Cortex of kidney (tissue), 1 donor: Measurements from ENCODE around the gene B4GAT1.
"Not testable (repeated sequence)": the region's sequence is repeated elsewhere in the genome, so short reads cannot be mapped to it uniquely, and the experiment has no call there.

ENCODE experiments used
- DNase-seq: peaks from one replicate; lab custom pipeline; 2025; lab: John Stamatoyannopoulos, UW

The B4GAT1 gene

GRCh38 chr11:66347425-66348276 is at the start of gene B4GAT1:
B4GAT1 (minus strand) TSS chr11:66347629; CDS start chr11:66347545, 84 bp downstream.
- DNase-seq = no peak

GRCh38 chr11:66393954-66394353 is 46.5 kb upstream of the B4GAT1 start:
- DNase-seq = no peak

DNA sequence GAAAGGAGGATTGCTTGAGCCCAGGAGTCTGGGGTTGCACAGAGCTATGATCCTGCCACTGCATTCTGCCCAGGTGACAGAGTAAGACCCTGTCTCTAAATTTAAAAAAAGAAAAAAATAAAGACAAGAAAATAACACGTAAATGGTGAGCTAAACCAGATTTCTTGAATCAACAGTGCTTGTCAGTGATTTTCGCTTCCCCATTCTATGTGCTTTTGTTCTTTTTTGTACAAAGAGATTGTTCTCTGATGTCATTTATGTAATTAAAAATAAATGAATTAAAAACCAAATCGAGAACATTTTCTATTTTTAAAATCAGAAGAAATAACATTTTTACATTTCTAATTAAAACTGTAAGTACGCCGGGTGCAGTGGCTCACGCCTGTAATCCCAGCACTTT is 43.9 kb upstream of the B4GAT1 start:
- DNase-seq = no peak

DNA sequence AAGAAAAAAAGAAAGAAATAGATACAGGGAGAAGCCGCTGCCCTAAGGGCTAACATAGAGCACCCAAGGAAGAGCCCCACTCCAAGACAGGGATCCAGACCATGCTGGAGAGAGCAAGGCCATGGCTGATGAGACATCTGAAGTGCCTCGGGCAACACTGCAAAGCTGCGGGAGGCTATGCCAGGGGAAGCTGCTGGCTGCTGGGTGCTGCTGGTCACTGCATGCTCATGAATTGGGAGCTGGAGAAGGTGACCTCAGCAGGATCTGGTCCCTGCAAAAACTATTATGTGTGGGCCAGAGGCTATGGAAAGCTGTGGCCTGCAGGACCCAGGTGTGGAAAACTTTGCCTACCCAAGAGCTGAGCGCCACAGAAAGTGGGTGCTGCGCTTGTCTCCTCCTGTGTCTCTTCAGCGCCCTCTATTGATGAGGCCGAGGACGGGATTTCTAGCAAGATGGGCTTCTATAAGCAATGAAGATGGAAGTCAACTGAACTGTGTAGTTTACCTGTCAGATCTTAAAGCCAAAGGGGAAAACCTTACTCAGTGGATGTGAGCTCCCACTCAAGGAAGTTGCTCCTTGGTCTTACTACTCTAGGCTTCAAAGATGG is 41.5 kb upstream of the B4GAT1 start:
- no peak for DNase-seq

- no peak for DNase-seq
Observed at GRCh38 chr11:66386171-66387069, 39.0 kb upstream of the B4GAT1 start.

GRCh38 chr11:66384316-66384715 is 36.9 kb upstream of the B4GAT1 start:
- DNase-seq = not testable (repeated sequence)

DNA sequence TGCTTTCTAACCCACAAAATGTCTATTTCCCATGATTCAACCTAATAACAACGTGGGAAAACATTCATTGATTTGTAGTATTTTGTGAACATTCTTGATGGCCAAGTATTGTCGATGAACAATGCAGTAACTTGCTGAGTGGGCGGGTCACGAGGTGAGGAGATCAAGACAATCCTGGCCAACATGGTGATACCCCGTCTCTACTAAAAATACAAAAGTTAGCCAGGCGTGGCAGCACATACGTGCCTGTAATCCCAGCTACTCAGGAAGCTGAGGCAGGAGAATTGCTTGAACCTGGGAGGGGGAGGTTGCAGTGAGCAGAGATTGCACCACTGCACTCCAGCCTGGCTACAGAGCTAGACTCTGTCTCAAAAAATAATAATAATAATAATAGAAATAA is 32.8 kb upstream of the B4GAT1 start:
- DNase-seq = not testable (repeated sequence)

DNA sequence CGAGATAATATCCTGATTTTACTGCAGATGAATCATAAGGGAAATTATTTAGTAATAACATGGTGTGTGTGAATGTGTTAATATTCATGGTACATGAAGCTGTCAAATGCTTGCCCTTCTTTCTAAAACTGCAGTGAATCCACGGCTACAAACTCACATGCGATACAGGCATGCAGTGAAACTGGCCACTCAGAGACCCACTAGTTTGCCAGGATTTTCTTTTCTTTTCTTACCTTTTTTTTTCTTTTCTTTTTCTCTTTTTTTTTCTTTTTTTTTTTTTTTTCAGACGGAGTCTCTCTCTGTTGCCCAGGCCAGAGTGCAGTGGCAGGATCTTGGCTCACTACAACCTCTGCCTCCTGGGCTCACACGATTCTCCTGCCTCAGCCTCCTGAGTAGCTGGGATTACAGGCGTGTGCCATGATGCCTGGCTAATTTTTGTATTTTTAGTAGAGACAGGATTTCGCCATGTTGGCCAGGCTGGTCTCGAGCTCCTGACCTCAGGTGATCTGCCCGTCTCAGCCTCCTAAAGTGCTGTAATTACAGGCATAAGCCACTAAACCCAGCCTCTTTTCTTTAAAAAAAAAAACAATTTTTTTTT is 26.4 kb upstream of the B4GAT1 start:
- not testable (repeated sequence) for DNase-seq

DNA sequence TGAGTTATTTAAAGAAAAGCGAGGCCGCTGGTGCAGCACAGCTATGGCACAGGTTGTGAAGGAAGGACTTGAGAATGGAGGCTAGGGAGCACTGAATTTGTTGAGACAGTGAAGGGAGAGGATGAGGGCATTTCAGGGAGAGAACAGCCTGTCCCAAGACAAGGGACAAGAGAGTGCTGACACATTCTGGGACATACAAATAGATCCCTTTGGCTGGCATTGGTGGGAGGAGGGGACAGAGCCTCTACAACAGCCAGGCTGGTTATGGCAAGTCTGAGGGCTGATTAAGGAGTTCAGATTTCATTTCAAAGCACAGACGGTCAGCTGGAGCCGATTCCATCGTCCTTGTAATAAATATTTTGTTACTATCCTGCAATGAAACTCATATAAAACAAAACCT is 25.8 kb upstream of the B4GAT1 start:
- DNase-seq = no peak

- DNase-seq = no peak
Observed at GRCh38 chr11:66371627-66372415, 24.4 kb upstream of the B4GAT1 start, which contains the start of gene SLC29A2. SLC29A2 (minus strand) TSS chr11:66371760; CDS start chr11:66371591, 169 bp downstream.

DNA sequence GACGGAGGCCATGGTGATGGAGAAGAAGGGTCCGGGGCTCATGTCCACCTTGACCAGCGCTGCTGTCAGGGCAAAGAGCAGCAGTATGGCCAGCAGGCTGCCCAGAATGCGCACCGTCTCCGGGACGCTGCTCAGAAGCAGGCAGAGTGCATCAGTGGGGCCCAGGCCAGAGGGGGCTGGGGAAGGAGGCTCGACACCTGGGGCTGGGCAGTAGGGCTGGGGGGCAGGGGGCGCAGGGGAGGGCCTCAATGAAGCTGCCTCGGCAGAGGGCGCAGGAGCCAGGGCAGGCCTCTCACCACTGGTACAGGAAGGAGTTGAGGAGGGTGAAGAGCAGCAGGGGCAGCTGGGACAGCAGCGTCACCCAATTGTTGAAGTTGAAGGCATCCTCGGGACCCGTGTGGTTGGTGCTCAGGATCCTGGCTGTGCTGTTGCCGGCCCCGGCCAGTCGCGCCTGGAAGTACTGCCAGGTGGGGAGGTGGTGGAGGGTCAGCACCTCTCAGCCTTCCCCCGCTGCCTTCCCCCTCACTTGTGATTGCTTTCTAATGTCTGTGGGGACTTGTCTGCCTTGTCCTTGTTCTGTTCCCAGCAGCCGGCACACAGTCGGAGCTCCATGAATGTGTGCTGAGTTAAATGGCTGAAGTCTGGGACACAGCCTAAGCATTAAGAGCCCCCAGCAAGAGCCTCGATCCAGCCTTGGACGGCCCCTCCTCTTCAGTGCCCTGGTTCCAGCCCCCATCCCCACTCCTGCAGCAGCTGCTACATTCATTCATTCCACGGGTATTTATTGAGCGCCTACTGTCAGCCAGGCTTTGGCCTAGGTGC is 21.9 kb upstream of the B4GAT1 start:
- DNase-seq = no peak

DNA sequence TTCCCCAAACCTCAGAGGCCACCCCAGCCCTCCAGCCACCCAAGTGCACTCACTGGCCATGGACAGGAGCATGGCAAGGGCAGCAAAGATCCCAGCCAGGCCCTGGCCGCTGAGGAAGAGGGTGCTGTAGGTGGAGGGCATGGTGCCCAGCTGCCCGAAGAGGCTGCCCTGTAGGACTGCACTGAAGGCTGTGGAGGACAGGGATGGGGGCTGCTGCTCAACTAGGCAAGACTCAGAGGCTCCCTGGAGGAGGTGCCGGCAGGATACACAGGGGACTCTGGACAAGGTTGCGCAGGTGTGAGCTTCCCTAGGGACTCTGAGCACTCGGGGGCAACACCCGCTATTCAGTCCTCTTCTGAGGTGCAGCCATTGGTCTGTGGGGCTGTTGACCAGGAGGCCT is 21.1 kb upstream of the B4GAT1 start:
- DNase-seq = no peak

DNA sequence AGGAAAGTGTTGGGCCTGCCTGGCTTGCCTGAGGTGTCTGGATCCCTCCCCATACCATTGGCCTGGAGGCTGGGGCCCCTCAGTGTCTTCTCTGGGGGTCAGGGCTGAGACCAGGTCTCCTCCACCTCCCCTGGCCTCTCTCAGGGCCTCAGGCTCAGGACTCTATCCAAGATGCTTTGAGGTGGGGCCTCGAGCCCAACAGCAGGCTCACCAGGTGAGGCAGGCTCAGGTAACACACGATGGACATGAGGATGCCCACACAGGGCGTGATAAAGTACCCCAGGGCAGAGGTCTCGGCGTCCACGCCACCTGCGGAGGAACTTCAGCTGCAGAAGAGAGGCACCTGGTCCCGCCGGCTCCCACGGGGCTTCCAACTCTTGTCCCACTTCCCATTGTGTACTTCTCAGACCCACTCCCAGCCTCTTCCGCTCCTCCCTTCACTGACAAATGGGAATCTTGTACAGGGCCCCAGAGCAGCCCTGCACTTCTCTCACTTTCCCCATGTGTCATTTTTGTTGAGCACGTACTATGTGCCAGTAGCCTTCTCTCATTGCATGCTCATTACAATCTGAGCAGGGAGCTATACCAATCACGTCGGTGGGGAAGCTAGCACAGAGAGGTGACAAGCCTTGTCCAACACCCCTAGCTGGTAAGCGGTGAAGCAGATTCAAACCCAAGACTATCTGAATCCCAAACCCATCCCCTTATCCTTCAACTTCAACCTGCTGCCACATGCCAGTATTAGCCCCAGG is 20.3 kb upstream of the B4GAT1 start:
- no peak for DNase-seq

GRCh38 chr11:66366844-66367477 is 19.5 kb upstream of the B4GAT1 start:
- no peak for DNase-seq

GRCh38 chr11:66365711-66366619 is 18.5 kb upstream of the B4GAT1 start:
- DNase-seq = no peak

GRCh38 chr11:66365166-66365565 is 17.7 kb upstream of the B4GAT1 start:
- no peak for DNase-seq

- no peak for DNase-seq
Observed at GRCh38 chr11:66363805-66364535, 16.5 kb upstream of the B4GAT1 start.
